GM12878 (cell line): ENCODE data around the gene NAA60. TPM values are rescaled to one million over a fixed set of nuclear protein-coding genes. Genes with fewer than 3 reads are reported as not detected.

Source experiments
- ATF2 ChIP-seq: IDR thresholded peaks from 2 replicates; pipeline ENCODE4 v1.6.1; 2012; ENCODE audit warnings: low read length, inconsistent platforms
- EED ChIP-seq: sonication (generic); IDR thresholded peaks from 2 replicates; pipeline ENCODE4 v1.6.1; 2016; ENCODE audit warnings: antibody characterized with exemption, low read depth
- EGR1 ChIP-seq, 2 experiments: IDR thresholded peaks; 1 replicate in 1 of 2; 2 replicates in 1 of 2; pipeline ENCODE4 v1.6.1; 2011 to 2012; ENCODE audit warnings: low read depth in 2 of 2, low read length in 2 of 2, borderline replicate concordance in 1 of 2, mild to moderate bottlenecking in 1 of 2, moderate library complexity in 1 of 2
- ELK1 ChIP-seq: IDR thresholded peaks from 2 replicates; pipeline ENCODE4 v1.6.1; 2012; ENCODE audit warnings: low read depth, low read length, improper control_type of control experiment
- ESRRA ChIP-seq: IDR thresholded peaks from 2 replicates; pipeline ENCODE4 v1.6.1; 2012; ENCODE audit warnings: mild to moderate bottlenecking, low read length, improper control_type of control experiment
- IKZF2 ChIP-seq, 2 experiments: fragments of 450-650 bp; IDR thresholded peaks; 2 replicates each; pipeline ENCODE4 v1.6.1; 2017; ENCODE audit warnings: mild to moderate bottlenecking in 2 of 2, moderate library complexity in 2 of 2
- MEF2A ChIP-seq: IDR thresholded peaks from 2 replicates; pipeline ENCODE4 v1.6.1; 2011; ENCODE audit warnings: low read depth, mild to moderate bottlenecking, low read length, moderate library complexity; ENCODE audit not compliant: insufficient read depth
- MXI1 ChIP-seq: fragments of 150-350 bp; IDR thresholded peaks from 2 replicates; pipeline ENCODE4 v1.6.1; 2011; ENCODE audit warnings: low read depth, mild to moderate bottlenecking, inconsistent platforms, low read length, improper control_type of control experiment
- MYC ChIP-seq: IDR thresholded peaks from 2 replicates; pipeline ENCODE4 v1.6.1; 2011; ENCODE audit warnings: mild to moderate bottlenecking, low read length, moderate library complexity, inconsistent platforms; ENCODE audit not compliant: insufficient read depth, insufficient replicate concordance, insufficient read length, severe bottlenecking
- NR2C1 ChIP-seq: fragments of 450-650 bp; IDR thresholded peaks from 2 replicates; pipeline ENCODE4 v1.6.1; 2017; ENCODE audit warnings: antibody characterized with exemption, mild to moderate bottlenecking, moderate library complexity
- PBX3 ChIP-seq: IDR thresholded peaks from 2 replicates; pipeline ENCODE4 v1.6.1; 2011; ENCODE audit warnings: mild to moderate bottlenecking, low read depth, low read length, moderate library complexity; ENCODE audit not compliant: insufficient replicate concordance
- POLR2A ChIP-seq: IDR thresholded peaks from 2 replicates; pipeline ENCODE4 v1.6.1; 2011; ENCODE audit warnings: low read depth, mild to moderate bottlenecking, low read length
- RB1 ChIP-seq: fragments of 450-650 bp; formaldehyde crosslinking; IDR thresholded peaks from 2 replicates; pipeline ENCODE4 v1.6.1; 2017; ENCODE audit warnings: mild to moderate bottlenecking, borderline replicate concordance
- REST ChIP-seq: IDR thresholded peaks from 2 replicates; pipeline ENCODE4 v1.6.1; 2012; ENCODE audit warnings: mild to moderate bottlenecking, low read depth, low read length
- RUNX3 ChIP-seq: IDR thresholded peaks from 2 replicates; pipeline ENCODE4 v1.6.1; 2012; ENCODE audit warnings: low read length, inconsistent platforms
- SPI1 ChIP-seq: IDR thresholded peaks from 2 replicates; pipeline ENCODE4 v1.6.1; 2011; ENCODE audit warnings: low read depth, mild to moderate bottlenecking, low read length, moderate library complexity, borderline replicate concordance; ENCODE audit not compliant: insufficient read depth
- TARDBP ChIP-seq: IDR thresholded peaks from 2 replicates; pipeline ENCODE4 v1.6.1; 2016; ENCODE audit warnings: borderline replicate concordance
- USF1 ChIP-seq: IDR thresholded peaks from 2 replicates; pipeline ENCODE4 v1.6.1; 2011; ENCODE audit warnings: borderline replicate concordance, low read depth, mild to moderate bottlenecking, moderate library complexity, mixed read lengths, low read length; ENCODE audit not compliant: insufficient read depth; ENCODE audit errors: extremely low read length
- ZBED1 ChIP-seq: IDR thresholded peaks from 2 replicates; pipeline ENCODE4 v1.6.1; 2016; ENCODE audit warnings: borderline replicate concordance
- ZNF24 ChIP-seq: fragments of 450-650 bp; IDR thresholded peaks from 2 replicates; pipeline ENCODE4 v1.6.1; 2017; ENCODE audit warnings: antibody characterized with exemption, mild to moderate bottlenecking
- ZSCAN29 ChIP-seq: fragments of 450-650 bp; IDR thresholded peaks from 2 replicates; pipeline ENCODE4 v1.6.1; 2017; ENCODE audit warnings: mild to moderate bottlenecking, moderate library complexity
- polyA plus RNA-seq, 11 experiments: library from polyadenylated mRNA; depleted of rRNA in 4 of 11; unstranded in 6 of 11; stranded (reverse) in 5 of 11; fragments of >200 nt; fragmentation: Nextera tagmentation in 4 of 11; fragmentation: Illumina TruSeq in 1 of 11; extraction: Ambion mirVana in 4 of 11; extraction: Trizol in 1 of 11; gene quantifications; 1 replicate in 1 of 11; 2 replicates in 10 of 11; pipeline versions ENCODE4 v1.2.1 to v1.2.3, GENCODE V29; 2011 to 2016; ENCODE audit warnings: inconsistent platforms in 2 of 11, missing spikeins in 2 of 11, low read depth in 1 of 11
- total RNA-seq, 4 experiments: library from RNA; depleted of rRNA in 3 of 4; stranded (reverse); fragments of >200 nt in 3 of 4; fragmentation: Illumina TruSeq in 1 of 4; extraction: Trizol in 1 of 4; gene quantifications; 2 replicates each; pipeline versions ENCODE4 v1.2.1 to v1.2.3, GENCODE V29; 2013 to 2021

NAA60 gene
- total and polyA plus RNA-seq, 10 of the 15 experiments (the other 5 are each of a cell fraction or from before 2014, with no cell fraction given) = 6.2 to 43.1 (median 34.6) TPM

GRCh38 chr16:3443108-3444031 is at the start of gene NAA60, which contains the start of gene ZNF597 (continued):
- TF ChIP-seq MXI1 (peak; percentile 46; the same call in 1 of the 2 replicates), RUNX3 (0 out of 2 replicates have a peak, but pooled peaks have one; percentile 23), ZNF24 (no peak), EED (no peak), NR2C1 (no peak), ZSCAN29 (no peak), ATF2 (no peak), MEF2A (no peak), PBX3 (no peak), TARDBP (no peak), IKZF2 (IDR thresholded peaks at IDR 0.05) (peak in 1 of 2 experiments; percentile 10; a peak in 1 of 4 replicates), ELK1 (no peak), EGR1 (IDR thresholded peaks at IDR 0.05; ENCODE audit: borderline replicate concordance in 1 of 2, low read depth in 2 of 2, low read length in 2 of 2) (peak in 1 of 2 experiments; percentile 86; a peak in 2 of 3 replicates), RB1 (0 out of 2 replicates have a peak, but pooled peaks have one; percentile 16), ZBED1 (no peak), REST (no peak), USF1 (no peak), POLR2A (peak; percentile 85), MYC (no peak), SPI1 (peak; percentile 35; the same call in 1 of the 2 replicates), ESRRA (no peak)
